GM23338 (cell line): ENCODE results near the gene NR2C2AP.

ENCODE experiments used
- CTCF ChIP-seq, 2 experiments: fragments of 200-600 bp in 1 of 2; sonication (generic) in 1 of 2; conservative IDR thresholded peaks; 2 replicates each; pipeline versions ENCODE4 v1.5.1 to v1.6.1; 2016 to 2017; ENCODE audit warnings: antibody characterized with exemption in 2 of 2, low read depth in 2 of 2, mild to moderate bottlenecking in 2 of 2, moderate library complexity in 1 of 2
- REST ChIP-seq: IDR thresholded peaks from one replicate; pipeline ENCODE4 v1.6.1; 2018; ENCODE audit warnings: antibody characterized with exemption; ENCODE audit not compliant: unreplicated experiment

- no peak for TF ChIP-seq CTCF (conservative IDR thresholded peaks at IDR 0.05; ENCODE audit: low read depth in 2 of 2)
- no peak for TF ChIP-seq REST
Measured at GRCh38 chr19:19223060-19223459, 19.8 kb upstream of the NR2C2AP start.
